HG03442 (cell line): Measurements from ENCODE around the gene NUMA1.

ENCODE experiments used
- ATAC-seq: cut with Tn5 transposase; IDR thresholded peaks from one replicate; pipeline ENCODE4 v1.9.1; 2021; ENCODE audit warnings: mild to moderate bottlenecking, moderate library complexity; ENCODE audit not compliant: unreplicated experiment

NUMA1 gene, protein sequence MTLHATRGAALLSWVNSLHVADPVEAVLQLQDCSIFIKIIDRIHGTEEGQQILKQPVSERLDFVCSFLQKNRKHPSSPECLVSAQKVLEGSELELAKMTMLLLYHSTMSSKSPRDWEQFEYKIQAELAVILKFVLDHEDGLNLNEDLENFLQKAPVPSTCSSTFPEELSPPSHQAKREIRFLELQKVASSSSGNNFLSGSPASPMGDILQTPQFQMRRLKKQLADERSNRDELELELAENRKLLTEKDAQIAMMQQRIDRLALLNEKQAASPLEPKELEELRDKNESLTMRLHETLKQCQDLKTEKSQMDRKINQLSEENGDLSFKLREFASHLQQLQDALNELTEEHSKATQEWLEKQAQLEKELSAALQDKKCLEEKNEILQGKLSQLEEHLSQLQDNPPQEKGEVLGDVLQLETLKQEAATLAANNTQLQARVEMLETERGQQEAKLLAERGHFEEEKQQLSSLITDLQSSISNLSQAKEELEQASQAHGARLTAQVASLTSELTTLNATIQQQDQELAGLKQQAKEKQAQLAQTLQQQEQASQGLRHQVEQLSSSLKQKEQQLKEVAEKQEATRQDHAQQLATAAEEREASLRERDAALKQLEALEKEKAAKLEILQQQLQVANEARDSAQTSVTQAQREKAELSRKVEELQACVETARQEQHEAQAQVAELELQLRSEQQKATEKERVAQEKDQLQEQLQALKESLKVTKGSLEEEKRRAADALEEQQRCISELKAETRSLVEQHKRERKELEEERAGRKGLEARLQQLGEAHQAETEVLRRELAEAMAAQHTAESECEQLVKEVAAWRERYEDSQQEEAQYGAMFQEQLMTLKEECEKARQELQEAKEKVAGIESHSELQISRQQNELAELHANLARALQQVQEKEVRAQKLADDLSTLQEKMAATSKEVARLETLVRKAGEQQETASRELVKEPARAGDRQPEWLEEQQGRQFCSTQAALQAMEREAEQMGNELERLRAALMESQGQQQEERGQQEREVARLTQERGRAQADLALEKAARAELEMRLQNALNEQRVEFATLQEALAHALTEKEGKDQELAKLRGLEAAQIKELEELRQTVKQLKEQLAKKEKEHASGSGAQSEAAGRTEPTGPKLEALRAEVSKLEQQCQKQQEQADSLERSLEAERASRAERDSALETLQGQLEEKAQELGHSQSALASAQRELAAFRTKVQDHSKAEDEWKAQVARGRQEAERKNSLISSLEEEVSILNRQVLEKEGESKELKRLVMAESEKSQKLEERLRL (N-terminal part only)

DNA sequence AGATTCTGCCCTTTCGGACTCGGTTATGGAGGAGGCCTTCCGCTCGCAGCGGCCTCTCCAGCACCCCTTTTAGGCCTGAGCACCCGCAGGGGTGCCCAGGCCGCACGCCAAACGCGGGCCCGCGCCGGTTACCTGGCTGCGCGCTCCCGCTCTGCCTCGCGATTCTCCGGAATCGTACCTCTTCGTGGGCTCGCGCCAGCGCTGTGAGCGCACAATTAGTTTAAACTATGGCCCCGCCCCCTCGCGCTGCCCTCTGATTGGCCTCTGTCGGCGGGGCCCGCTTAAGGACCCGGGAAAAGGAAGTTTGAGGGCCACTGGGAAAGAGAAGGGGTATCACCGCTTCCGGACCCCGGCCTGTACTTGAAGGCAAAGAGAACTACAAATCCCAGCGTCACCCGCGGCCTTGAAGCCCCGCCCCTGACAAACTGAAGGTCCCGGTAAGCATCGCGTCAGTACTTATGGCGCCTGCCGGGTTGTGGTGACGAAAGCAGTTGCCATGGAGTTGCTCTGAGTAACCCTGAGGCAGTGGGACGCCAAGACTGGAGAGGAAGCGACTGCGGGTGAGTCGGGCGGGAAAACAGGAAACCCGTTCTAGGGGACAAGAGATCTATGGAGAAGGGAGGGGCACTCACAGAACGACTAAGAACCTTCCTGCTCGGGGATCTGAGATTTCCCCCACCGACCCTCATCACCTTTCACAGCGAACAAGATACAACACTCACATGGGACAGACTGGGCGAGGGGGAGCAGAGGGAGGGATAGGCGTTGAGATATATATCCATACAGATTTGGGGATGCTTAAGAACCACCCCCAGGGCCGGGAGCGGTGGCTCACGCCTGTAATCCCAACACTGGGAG, at the start of gene NUMA1, which contains the start of gene LRRC51:
TSS of gene NUMA1 (minus strand) at position 217 of the 858 bp plus-strand sequence. CDS start 44,599 bp downstream, outside the sequence.
TSS of gene LRRC51 (plus strand) at position 525 of the 858 bp plus-strand sequence. CDS start 8,234 bp downstream, outside the sequence.
- ATAC-seq = peak; percentile 87

DNA sequence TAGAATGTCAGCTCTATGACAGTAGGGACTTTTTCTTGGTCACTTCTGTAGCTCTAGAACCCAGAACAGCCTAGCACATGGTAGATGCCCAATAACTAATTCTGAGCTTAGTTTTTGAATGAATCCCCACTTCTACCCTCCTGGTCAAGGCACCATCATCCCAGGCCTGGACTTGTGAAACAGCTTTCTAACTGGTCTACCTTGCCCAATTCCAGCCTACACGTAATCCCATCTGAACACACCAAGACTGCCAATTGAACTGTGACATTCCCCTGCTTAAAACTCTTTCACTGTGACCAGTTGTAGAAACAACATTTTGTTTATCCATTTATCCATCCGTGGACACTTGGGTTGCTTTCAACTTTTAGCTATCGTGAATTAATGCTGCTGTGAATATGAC, 49.0 kb upstream of the NUMA1 start:
- no peak for ATAC-seq

DNA sequence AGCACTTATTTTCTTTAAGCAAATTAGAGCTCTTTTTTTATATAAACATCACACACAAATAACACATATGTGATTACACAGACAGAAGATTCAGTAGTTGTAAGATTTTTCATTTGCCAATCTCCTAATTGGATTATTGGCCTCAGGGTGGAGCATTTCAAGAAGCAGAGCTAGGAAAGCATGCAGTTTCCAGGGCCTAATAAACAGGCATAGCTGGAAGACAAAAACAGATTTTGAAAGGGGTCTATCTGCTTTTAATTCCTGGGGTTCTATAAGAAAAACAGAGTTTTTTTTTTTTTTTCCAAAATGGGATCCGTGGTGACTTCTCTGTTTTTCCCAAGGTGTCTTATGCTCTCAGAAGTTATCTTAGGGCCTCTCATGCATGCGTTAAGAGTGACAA, 47.6 kb upstream of the NUMA1 start:
- no peak for ATAC-seq

DNA sequence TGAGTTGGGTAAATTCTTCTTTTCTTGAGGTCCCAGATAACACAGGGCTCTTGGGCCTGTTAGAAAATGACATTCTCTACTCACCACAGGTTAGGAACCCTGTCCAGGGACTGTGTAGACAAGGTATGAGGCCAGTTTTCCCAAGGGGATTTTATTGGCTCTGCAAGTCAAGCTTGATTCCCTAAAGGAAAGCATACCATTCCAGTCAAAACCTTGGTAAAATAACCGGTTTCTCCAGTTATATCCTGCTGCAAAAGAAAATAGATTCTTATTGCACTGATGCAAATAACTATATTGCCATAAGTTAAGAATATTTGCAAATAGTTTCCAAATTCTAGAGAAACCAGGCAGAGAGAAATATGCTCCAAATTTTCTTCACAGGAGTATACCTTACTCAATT, 45.6 kb upstream of the NUMA1 start:
- ATAC-seq = no peak

DNA sequence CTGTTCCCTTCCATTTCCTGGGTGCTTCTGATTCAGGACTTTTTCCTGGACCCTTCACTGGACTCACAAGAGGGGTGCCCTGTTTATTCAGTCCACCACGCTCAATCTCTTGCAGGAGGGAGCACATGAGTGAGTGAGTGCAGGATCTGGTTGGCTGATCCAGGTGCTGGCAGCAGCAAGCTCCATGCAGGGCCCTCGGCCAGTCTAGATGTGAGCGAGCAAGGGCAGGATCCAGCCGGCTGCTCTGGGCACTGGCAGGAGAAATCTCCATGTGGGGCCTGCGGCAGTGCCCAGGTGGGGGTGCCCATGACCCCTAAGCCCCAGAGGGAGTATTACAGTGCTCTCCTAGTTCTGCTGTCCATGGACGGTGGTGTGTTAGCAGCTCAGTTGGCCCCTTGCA, 43.7 kb upstream of the NUMA1 start:
- ATAC-seq = no peak

DNA sequence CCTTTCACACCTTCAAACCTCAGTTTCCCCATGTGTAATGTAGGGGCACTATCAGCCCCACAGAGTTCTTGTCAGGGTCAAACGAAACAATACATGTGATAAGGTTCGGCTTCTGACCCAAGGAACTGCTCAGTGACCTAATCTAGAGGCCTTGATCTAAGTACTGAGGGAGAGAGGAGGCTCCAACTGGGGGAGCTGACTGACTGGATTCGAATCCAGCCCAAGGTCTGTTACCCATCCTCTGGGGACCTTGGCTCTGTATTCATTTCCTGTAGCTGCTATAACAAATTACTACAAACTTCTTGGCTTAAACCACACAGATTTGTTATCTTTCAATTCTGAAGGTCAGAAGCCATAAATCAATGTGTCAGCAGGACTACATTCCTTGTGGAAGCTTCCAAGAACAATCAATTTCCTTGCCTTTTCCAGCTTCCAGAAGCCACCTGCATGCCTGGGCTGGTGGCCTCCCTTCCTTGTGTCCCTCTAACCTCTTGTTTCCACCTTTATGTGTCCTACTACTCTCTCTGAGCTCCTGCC, 42.8 kb upstream of the NUMA1 start:
- no peak for ATAC-seq

DNA sequence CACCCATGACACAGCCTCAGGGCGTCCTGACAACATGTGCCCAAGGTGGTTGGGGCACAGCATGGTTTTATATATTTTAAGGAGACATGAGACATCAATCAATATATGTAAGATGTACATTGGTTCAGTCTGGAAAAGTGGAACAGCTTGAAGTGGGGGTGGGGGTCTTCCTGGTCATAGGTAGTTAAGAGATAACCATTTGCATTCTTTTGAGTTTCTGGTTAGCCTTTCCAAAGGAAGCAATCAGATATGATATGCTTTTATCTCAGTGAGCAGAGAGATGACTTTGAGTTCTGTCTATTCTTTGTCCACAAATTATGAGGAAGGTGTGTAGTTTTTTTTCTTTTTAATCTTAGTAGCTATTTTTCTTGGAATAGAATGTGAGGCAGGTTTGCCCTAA, 42.3 kb upstream of the NUMA1 start:
- no peak for ATAC-seq

DNA sequence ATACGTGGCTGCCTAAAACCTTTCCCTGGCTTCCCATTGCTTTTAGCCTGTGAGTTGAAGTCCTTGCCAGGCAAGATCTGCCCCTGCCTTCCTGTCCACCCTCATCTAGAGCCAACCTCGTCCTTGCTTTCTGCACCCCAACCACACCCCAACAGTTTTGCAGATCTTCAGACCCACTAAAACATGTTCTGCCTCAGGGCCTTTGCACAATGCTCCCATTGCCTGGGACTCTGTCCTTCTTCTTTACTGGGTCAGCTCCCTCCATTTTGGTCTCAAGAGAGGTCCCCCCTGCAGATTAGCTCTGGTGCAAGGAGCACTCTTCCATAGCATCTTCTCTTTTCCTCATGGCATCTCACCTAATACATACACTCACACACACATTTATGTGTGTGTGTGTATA, 40.6 kb upstream of the NUMA1 start:
- ATAC-seq = no peak

DNA sequence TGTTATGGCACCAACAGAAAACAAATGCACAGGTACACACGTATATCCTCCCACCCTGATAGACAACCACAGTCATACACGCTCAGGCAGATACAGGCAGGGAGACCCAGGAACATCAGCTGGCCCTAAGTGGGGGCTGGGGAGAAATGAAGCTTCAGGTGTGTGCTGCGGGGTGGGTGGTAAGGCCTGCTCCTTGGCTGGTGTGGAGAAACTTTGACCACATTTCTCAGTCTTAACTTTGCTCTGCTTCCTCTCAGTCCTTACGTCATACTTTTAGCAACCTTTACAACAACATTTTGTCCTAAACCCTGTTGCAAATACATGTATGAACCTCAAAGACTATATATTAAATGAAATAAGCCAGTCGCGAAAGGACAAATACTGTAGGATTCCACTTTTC, 38.9 kb upstream of the NUMA1 start:
- ATAC-seq = no peak

DNA sequence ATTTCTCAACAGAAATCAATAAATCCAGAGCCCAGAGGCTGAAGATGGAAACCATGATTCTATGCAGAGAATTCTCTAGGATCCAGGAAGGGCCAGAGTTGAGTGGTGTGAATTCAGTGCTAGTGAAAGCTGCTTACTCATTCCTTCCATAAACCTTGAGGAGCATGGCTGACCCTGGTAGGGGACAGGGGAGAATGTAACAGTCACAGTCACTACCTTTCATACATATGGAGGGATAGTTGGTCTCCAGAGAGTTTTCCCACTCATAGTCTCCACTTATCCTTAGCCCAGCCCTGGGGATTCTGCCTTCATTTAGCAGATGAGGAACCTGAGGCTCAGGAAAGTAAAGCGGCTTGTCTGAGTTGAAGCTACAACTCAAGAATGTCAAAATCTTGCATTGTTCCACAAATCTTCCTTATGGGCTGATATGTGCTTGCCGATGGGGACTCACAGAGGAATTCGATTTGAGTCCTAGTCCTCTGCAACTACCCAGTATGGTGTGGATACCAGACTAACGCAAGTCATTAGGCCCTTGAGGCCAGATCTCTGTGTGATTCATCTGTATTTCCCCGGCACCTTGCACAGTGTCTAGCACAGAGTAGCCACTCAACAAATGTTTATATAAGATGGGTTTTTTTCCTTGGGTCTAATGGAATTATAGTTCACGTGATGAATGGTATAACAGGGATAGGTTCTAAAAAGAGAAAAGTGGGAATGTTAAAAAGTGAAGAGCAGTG, 35.8 kb upstream of the NUMA1 start:
- no peak for ATAC-seq

DNA sequence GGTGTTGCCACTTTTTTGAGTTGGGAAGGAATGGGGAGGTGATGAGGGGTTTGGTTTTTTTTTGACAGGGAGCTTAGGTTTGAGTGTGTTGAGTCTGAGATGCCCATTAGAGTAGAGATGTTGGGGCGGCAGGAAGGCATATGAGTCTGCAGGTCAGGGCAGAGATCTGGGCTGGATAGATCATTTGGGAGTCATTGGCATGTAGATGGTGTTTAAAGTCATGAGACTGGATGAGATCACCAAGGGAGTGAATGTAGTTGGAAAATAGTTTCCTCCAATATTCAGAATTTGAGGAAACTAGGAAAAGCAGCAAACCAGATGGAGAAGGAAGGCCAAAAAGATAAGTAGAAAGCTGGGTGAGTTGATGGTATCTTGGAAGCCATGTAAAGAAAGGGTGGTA, 34.2 kb upstream of the NUMA1 start:
- ATAC-seq = no peak

DNA sequence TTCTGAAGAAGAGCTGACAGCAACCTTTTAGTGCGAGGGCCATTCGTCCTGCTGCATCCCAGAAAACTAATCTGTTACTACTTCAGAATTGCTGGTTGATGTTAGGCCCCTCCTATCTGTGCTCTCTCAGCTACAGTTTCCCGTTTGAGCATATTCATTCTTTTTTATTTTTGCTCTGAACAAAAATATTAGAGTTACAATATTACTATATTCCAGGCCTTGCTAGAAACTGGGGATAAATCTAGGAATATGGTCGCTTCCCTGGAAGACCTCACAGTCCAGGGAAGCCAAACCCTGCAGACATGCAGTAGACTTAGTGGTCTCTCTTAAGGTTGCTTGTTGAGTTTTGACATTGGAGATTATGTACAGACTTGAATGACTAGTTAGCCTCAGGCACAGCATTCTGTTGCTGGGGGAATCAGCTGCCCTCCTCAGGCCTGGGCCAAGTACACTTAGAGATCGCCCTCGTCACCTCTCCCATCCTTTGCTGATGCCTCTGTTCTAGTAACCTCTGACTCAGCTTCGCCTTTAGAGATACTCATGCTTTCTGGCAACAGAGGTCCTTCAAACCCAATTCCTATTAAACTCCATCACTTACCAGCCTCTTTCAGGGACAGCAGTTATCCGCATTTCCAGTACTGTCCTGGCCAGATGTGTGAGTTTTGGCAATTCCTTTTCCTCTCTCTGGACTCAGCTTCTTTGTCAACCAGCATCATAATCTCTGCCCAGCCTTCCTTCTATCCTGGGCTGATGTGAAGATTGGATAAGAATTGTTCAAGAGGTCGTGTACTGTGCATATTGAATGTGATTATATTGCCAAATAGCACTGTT, 32.9 kb upstream of the NUMA1 start:
- no peak for ATAC-seq

DNA sequence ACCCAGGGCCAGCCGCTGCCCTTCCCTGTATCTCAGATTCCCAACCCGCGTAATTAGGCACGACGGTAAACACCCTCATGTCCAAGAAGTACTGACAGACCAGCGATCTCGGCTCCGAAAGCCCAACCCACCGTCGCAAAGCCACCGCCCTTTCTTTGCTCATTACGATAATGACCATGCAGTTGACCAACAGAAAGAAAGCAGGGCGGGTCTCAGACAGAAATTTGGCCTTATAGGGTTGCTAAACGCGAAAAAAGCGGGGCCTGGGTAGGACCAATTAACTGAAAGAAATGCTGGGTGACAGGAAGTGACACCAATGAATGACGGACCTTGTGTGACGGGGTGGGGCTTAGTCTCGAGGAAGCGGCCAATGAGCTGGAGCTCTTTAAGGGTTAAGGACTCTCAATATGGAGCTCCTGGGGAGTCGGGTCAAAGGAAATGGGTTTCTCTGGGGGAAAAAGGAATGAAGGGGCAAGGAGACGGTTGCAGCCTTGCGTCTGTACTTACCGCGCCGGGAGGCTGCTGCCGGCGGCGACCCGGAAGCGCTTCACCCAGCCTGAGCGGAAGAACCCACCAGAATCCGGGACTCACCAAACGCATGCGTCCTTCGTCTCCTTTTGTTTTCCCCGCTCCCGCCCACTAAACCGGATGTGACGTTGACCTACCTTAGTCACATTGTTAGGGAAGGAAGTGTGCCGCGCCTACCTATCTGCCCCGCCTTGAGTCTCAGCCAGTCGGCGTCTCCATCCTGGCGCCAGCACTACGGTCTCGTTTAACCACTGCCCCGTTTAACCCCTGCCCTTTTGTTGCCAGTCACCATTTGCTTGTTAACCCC, 32.0 kb upstream of the NUMA1 start, which contains the start of gene ANAPC15:
TSS of gene ANAPC15 (minus strand) at position 553 of the 835 bp plus-strand sequence. CDS start 1,419 bp downstream, outside the sequence.
- ATAC-seq = peak; percentile 87

DNA sequence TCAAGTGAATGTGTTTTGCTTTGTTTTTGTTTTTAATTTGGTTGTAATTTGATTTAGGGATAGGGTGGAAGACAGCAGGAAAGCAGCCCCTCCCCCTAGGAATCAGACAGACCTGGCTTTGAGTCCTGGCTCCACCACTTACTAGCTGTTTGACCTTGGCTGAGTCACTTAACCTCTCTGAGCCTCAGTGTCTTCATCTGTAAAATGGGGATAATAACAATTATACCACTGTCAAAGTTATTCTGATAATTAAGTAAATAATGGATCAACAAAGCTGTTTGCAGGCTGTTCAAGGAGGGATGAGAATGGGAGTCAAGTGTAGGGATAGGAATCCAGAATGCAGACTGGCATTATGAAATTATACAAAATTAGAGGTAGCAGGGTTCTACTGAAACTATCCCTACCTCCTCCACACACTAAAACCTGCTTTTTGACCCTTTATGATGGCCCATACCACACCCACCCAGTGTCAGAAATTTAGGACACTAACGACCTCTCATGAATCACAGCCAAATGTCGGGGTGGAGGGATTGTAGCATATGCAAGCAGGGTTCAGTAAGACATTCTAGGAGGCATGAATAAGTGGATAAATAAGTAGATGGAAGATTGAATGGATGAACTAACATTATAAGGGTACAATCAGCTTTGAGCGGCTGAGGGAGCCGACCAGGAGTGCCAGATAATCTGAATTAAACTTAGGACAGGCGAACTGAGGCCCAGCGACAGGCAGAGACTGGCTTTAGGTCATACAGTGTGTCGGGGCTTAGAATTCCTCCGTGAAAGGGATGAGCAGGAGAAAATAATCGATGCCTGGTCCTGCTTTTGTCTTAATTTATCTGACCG, 31.2 kb upstream of the NUMA1 start:
- ATAC-seq = no peak

DNA sequence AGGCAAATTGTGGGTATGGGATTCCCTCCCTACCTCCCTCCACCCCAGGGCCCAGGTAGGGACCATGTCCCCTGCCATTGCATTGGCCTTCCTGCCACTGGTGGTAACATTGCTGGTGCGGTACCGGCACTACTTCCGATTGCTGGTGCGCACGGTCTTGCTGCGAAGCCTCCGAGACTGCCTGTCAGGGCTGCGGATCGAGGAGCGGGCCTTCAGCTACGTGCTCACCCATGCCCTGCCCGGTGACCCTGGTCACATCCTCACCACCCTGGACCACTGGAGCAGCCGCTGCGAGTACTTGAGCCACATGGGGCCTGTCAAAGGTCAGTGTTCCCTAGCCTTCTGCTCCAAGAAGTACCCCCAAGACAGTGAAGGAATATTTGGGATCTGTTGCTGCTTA, 25.5 kb upstream of the NUMA1 start, which contains the start of gene TOMT:
TSS of gene TOMT (plus strand) at position 37 of the 400 bp plus-strand sequence. CDS start at position 65, 28 bp downstream.
- ATAC-seq = no peak

DNA sequence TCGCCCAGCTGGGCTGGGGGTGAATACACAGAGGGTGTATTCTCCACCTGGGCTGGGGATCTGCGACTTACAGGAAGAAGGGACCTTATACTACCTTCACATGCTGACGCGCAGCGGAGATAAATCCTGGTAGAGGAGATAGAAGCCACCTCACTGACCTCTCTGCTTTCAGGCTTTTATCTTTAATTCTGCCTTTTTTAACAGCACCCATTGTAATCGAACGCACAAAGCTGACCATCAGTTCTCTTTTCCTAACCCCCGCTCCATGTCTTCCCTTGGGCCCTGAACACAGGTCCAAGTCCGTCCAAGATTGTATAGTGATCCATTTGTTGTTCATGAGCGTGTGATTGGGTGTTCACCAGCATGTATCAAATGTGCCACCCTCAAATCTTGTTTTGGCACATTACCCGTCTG, 23.4 kb upstream of the NUMA1 start:
- ATAC-seq = no peak
